SK-N-SH (cell line): ENCODE measurements around the gene HIPK2.

Experiments
- GABPA ChIP-seq: IDR thresholded peaks from 2 replicates; pipeline ENCODE4 v1.4.0; 2012; ENCODE audit warnings: low read depth, mild to moderate bottlenecking
- TAF1 ChIP-seq: IDR thresholded peaks from 2 replicates; pipeline ENCODE4 v1.6.1; 2012; ENCODE audit warnings: low read depth, mild to moderate bottlenecking, low read length, moderate library complexity, borderline replicate concordance
- TF ChIP-seq, protein P1 (sequence below): IDR thresholded peaks from 2 replicates; pipeline ENCODE4 v1.6.1; 2012; ENCODE audit warnings: mild to moderate bottlenecking, low read depth, low read length, moderate library complexity
- TF ChIP-seq, protein P2 (sequence below): fragments of 200-600 bp; sonication (generic); IDR thresholded peaks from 2 replicates; pipeline ENCODE4 v1.6.1; 2017; ENCODE audit warnings: antibody characterized with exemption, mild to moderate bottlenecking, moderate library complexity

DNA sequence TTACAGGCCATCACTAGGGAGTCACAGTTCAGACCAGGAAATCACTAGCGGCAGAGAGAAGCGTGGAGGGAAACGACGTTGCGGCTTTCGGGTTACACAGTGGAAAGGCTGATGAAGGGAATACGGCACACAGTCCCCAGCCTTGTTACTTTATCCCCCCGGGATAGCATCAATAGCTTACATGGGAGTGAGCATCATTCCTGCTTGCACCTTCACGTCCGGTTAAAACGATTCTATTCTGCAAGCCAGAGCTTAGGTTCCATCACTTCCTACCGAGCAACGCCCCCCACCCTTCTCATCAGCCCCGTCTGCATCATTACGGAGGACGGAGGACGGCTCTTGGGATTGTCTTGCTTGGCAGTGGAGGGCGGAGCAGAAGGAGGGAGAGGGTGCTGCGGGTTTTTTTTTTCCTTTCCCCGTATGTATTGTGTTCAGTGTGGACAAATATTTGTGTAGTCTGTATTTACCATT, 129.4 kb downstream of the HIPK2 start:
- TF ChIP-seq, protein P1, sequence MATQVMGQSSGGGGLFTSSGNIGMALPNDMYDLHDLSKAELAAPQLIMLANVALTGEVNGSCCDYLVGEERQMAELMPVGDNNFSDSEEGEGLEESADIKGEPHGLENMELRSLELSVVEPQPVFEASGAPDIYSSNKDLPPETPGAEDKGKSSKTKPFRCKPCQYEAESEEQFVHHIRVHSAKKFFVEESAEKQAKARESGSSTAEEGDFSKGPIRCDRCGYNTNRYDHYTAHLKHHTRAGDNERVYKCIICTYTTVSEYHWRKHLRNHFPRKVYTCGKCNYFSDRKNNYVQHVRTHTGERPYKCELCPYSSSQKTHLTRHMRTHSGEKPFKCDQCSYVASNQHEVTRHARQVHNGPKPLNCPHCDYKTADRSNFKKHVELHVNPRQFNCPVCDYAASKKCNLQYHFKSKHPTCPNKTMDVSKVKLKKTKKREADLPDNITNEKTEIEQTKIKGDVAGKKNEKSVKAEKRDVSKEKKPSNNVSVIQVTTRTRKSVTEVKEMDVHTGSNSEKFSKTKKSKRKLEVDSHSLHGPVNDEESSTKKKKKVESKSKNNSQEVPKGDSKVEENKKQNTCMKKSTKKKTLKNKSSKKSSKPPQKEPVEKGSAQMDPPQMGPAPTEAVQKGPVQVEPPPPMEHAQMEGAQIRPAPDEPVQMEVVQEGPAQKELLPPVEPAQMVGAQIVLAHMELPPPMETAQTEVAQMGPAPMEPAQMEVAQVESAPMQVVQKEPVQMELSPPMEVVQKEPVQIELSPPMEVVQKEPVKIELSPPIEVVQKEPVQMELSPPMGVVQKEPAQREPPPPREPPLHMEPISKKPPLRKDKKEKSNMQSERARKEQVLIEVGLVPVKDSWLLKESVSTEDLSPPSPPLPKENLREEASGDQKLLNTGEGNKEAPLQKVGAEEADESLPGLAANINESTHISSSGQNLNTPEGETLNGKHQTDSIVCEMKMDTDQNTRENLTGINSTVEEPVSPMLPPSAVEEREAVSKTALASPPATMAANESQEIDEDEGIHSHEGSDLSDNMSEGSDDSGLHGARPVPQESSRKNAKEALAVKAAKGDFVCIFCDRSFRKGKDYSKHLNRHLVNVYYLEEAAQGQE, result no peak
- TF ChIP-seq GABPA, result no peak
- TF ChIP-seq, protein P2, sequence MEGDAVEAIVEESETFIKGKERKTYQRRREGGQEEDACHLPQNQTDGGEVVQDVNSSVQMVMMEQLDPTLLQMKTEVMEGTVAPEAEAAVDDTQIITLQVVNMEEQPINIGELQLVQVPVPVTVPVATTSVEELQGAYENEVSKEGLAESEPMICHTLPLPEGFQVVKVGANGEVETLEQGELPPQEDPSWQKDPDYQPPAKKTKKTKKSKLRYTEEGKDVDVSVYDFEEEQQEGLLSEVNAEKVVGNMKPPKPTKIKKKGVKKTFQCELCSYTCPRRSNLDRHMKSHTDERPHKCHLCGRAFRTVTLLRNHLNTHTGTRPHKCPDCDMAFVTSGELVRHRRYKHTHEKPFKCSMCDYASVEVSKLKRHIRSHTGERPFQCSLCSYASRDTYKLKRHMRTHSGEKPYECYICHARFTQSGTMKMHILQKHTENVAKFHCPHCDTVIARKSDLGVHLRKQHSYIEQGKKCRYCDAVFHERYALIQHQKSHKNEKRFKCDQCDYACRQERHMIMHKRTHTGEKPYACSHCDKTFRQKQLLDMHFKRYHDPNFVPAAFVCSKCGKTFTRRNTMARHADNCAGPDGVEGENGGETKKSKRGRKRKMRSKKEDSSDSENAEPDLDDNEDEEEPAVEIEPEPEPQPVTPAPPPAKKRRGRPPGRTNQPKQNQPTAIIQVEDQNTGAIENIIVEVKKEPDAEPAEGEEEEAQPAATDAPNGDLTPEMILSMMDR, result no peak
- TF ChIP-seq TAF1, result no peak
